H9 (cell line): ENCODE data around the gene COQ8B. TPM values are rescaled to one million over a fixed set of nuclear protein-coding genes. Genes with fewer than 3 reads are reported as not detected.

Experiments
- DNase-seq: peaks from one replicate; pipeline ENCODE4 v3.0.0-alpha.2; 2017
- H2AFZ ChIP-seq: one replicate; pipeline ENCODE4 v1.6.1; 2013; ENCODE audit warnings: mild to moderate bottlenecking, low read length, control low read depth, moderate library complexity
- H2AK5ac ChIP-seq: 2 replicates; pipeline ENCODE4 v1.6.1; 2013; ENCODE audit warnings: low read length, control low read depth, mixed read lengths; ENCODE audit not compliant: insufficient read length
- H2BK120ac ChIP-seq: one replicate; pipeline ENCODE4 v1.6.1; 2013; ENCODE audit warnings: low read depth, mild to moderate bottlenecking, low read length, control low read depth, inconsistent platforms; ENCODE audit not compliant: poor library complexity, severe bottlenecking
- H2BK12ac ChIP-seq: 2 replicates; pipeline ENCODE4 v1.6.1; 2013; ENCODE audit warnings: low read length, control low read depth, mixed read lengths, low read depth; ENCODE audit not compliant: insufficient read length
- H2BK15ac ChIP-seq: 2 replicates; pipeline ENCODE4 v1.6.1; 2013; ENCODE audit warnings: low read depth, low read length, control low read depth
- H2BK20ac ChIP-seq: one replicate; pipeline ENCODE4 v1.6.1; 2013; ENCODE audit warnings: low read depth, mild to moderate bottlenecking, low read length, control low read depth, inconsistent platforms; ENCODE audit not compliant: poor library complexity, severe bottlenecking
- H2BK5ac ChIP-seq: 2 replicates; pipeline ENCODE4 v1.6.1; 2013; ENCODE audit warnings: low read length, control low read depth, mixed read lengths; ENCODE audit not compliant: insufficient read length
- H3K14ac ChIP-seq: 2 replicates; pipeline ENCODE4 v1.6.1; 2013; ENCODE audit warnings: low read length, control low read depth; ENCODE audit not compliant: insufficient read depth
- H3K18ac ChIP-seq: 2 replicates; pipeline ENCODE4 v1.6.1; 2013; ENCODE audit warnings: low read depth, mild to moderate bottlenecking, mixed read lengths, low read length, control low read depth; ENCODE audit not compliant: insufficient read length
- H3K23ac ChIP-seq: 2 replicates; pipeline ENCODE4 v1.6.1; 2013; ENCODE audit warnings: low read length, control low read depth, mixed read lengths, low read depth; ENCODE audit not compliant: insufficient read length
- H3K23me2 ChIP-seq: 2 replicates; pipeline ENCODE4 v1.6.1; 2013; ENCODE audit warnings: low read depth, mild to moderate bottlenecking, mixed read lengths, low read length, control low read depth; ENCODE audit not compliant: insufficient read length, poor library complexity, severe bottlenecking
- H3K27ac ChIP-seq: 2 replicates; pipeline ENCODE4 v1.5.1; 2013; ENCODE audit warnings: low read length, control low read depth, mixed read lengths, low read depth; ENCODE audit not compliant: insufficient read length
- H3K27me3 ChIP-seq: 2 replicates; pipeline ENCODE4 v1.6.1; 2013; ENCODE audit warnings: low read length, control low read depth, inconsistent platforms; ENCODE audit not compliant: insufficient read depth
- H3K4ac ChIP-seq: 2 replicates; pipeline ENCODE4 v1.6.1; 2013; ENCODE audit warnings: low read depth, mild to moderate bottlenecking, control low read depth, inconsistent platforms, low read length, moderate library complexity
- H3K4me1 ChIP-seq: 2 replicates; pipeline ENCODE4 v1.6.1; 2013; ENCODE audit warnings: low read length, control low read depth, inconsistent platforms; ENCODE audit not compliant: insufficient read depth
- H3K4me2 ChIP-seq: 2 replicates; pipeline ENCODE4 v1.6.1; 2013; ENCODE audit warnings: low read length, control low read depth, mixed read lengths; ENCODE audit not compliant: insufficient read length, insufficient read depth
- H3K56ac ChIP-seq: 2 replicates; pipeline ENCODE4 v1.6.1; 2013; ENCODE audit warnings: low read depth, mild to moderate bottlenecking, mixed read lengths, low read length, control low read depth; ENCODE audit not compliant: insufficient read length
- H3K79me1 ChIP-seq: 2 replicates; pipeline ENCODE4 v1.6.1; 2013; ENCODE audit warnings: low read depth, mild to moderate bottlenecking, moderate library complexity, low read length, control low read depth, inconsistent platforms; ENCODE audit not compliant: insufficient read depth, poor library complexity, severe bottlenecking
- H3K79me2 ChIP-seq: 2 replicates; pipeline ENCODE4 v1.6.1; 2013; ENCODE audit warnings: low read length, control low read depth, inconsistent platforms; ENCODE audit not compliant: insufficient read depth
- H3K9ac ChIP-seq: 2 replicates; pipeline ENCODE4 v1.6.1; 2013; ENCODE audit warnings: low read length, control low read depth, mixed read lengths; ENCODE audit not compliant: insufficient read length; ENCODE audit errors: extremely low read depth
- H3K9me3 ChIP-seq: one replicate; pipeline ENCODE4 v1.6.1; 2013; ENCODE audit warnings: low read depth, low read length, inconsistent platforms; ENCODE audit not compliant: control insufficient read depth
- H3T11ph ChIP-seq: one replicate; pipeline ENCODE4 v1.6.1; 2013; ENCODE audit warnings: mild to moderate bottlenecking, low read length, control low read depth, inconsistent platforms
- H4K20me1 ChIP-seq: one replicate; pipeline ENCODE4 v1.6.1; 2013; ENCODE audit not compliant: control insufficient read depth, insufficient read length, insufficient read depth
- H4K5ac ChIP-seq: 2 replicates; pipeline ENCODE4 v1.6.1; 2013; ENCODE audit warnings: low read depth, mild to moderate bottlenecking, mixed read lengths, low read length, control low read depth; ENCODE audit not compliant: insufficient read length
- H4K8ac ChIP-seq: replicated peaks from 2 replicates; pipeline ENCODE4 v1.6.1; 2013; ENCODE audit warnings: low read length, control low read depth, mixed read lengths, low read depth; ENCODE audit not compliant: insufficient read length
- H4K91ac ChIP-seq: 2 replicates; pipeline ENCODE4 v1.6.1; 2013; ENCODE audit warnings: low read depth, mild to moderate bottlenecking, moderate library complexity, mixed read lengths, low read length, control low read depth; ENCODE audit not compliant: insufficient read length
- H3K27ac Mint-ChIP-seq, 3 experiments: 2 replicates in 2 of 3; 3 replicates in 1 of 3; pipeline ENCODE4 v1.8.0; 2020 to 2021; ENCODE audit warnings: mixed read lengths in 3 of 3, mild to moderate bottlenecking in 1 of 3, moderate library complexity in 1 of 3
- H3K27me3 Mint-ChIP-seq: 2 replicates; pipeline ENCODE4 v1.8.0; 2021; ENCODE audit warnings: low read depth, mild to moderate bottlenecking, moderate library complexity, mixed read lengths
- H3K36me3 Mint-ChIP-seq, 3 experiments: 2 replicates in 2 of 3; 3 replicates in 1 of 3; pipeline ENCODE4 v1.8.0; 2020 to 2021; ENCODE audit warnings: low read depth in 3 of 3, mixed read lengths in 3 of 3; ENCODE audit not compliant: insufficient read depth in 1 of 3
- H3K4me1 Mint-ChIP-seq, 2 experiments: 2 replicates each; pipeline ENCODE4 v1.8.0; 2020; ENCODE audit warnings: mixed read lengths in 2 of 2
- H3K4me3 Mint-ChIP-seq, 2 experiments: 2 replicates in 1 of 2; 3 replicates in 1 of 2; pipeline ENCODE4 v1.8.0; 2020 to 2021; ENCODE audit warnings: mild to moderate bottlenecking in 2 of 2, mixed read lengths in 2 of 2, moderate library complexity in 1 of 2
- H3K9me3 Mint-ChIP-seq, 2 experiments: 2 replicates in 1 of 2; 3 replicates in 1 of 2; pipeline ENCODE4 v1.8.0; 2020; ENCODE audit warnings: mild to moderate bottlenecking in 2 of 2, mixed read lengths in 2 of 2, moderate library complexity in 1 of 2
- CTCF ChIP-seq: fragments of 200-600 bp; sonication (generic); conservative IDR thresholded peaks from 3 replicates; pipeline ENCODE4 v1.8.0; 2021; ENCODE audit warnings: antibody characterized with exemption, mild to moderate bottlenecking
- WGBS: extraction: QIAGEN DNeasy Blood & Tissue Kit; methylation state at CpG from one replicate; pipeline ENCODE4 v1.1.7; 2013; ENCODE audit warnings: missing lambda C conversion rate, low lambda C conversion rate, mixed read lengths; ENCODE audit not compliant: insufficient read length; ENCODE audit errors: extremely low coverage; 5-methylcytosine and 5-hydroxymethylcytosine counted together
- total RNA-seq: library from RNA; stranded (reverse); gene quantifications from 2 replicates; pipeline ENCODE4 v1.2.1, GENCODE V29; 2021

COQ8B gene
- total RNA-seq, 1 experiment from 2014 or later: 40.5 TPM

- Histone ChIP-seq H3K9me3 (no peaks in the 10 kb centered on the region), H4K91ac (no peak overlapping the region), H3K27ac (no peak overlapping the region), H4K5ac (no peak overlapping the region), H3K4me2 (no peak overlapping the region), H3K79me1 (no peaks in the 10 kb centered on the region), H2BK5ac (no peak overlapping the region), H3K23me2 (peaks cover 15% of the 10 kb centered on the region), H3T11ph (no peak overlapping the region), H3K27me3 (no peaks in the 10 kb centered on the region), H3K23ac (no peak overlapping the region), H3K18ac (no peak overlapping the region), H3K79me2 (no peaks in the 10 kb centered on the region), H2AFZ (no peak overlapping the region), H3K4ac (no peak overlapping the region), H2BK12ac (no peak overlapping the region), H3K4me1 (no peaks in the 10 kb centered on the region), H3K56ac (no peak overlapping the region), H2BK120ac (no peak overlapping the region), H4K8ac (no peak overlapping the region), H2AK5ac (no peak overlapping the region), H2BK20ac (no peak overlapping the region), H3K9ac (no peak overlapping the region), H3K14ac (no peak overlapping the region), H4K20me1 (peaks cover 5% of the 10 kb centered on the region), H2BK15ac (no peak overlapping the region)
- Mint-ChIP-seq H3K9me3 (no peaks in the 10 kb centered on the region), H3K27me3 (no peaks in the 10 kb centered on the region), H3K36me3 (peaks cover 6 to 42% (median 31%) of the 10 kb centered on the region in 3 experiments), H3K4me3 (no peak overlapping the region), H3K4me1 (peaks cover 7 to 9% of the 10 kb centered on the region in 2 experiments), H3K27ac (0 out of 7 replicates have a peak overlapping the region, but pooled peaks of 1 of the 3 experiments have one; percentile 39)
- no CpG with 5 or more reads among the region's 4 CpGs for WGBS
- TF ChIP-seq CTCF: no peak
- no peak for DNase-seq
Observed at GRCh38 chr19:40693896-40694295, 22.8 kb downstream of the COQ8B start.
